KMS-11 (cell line): Measurements from ENCODE around the gene LOXHD1.

Experiments
- H2AFZ ChIP-seq: fragments of 200-600 bp; sonication (generic); 2 replicates; pipeline ENCODE4 v1.6.1; 2016; ENCODE audit warnings: antibody characterized with exemption, mixed run types, low read depth
- H3K27ac ChIP-seq: fragments of 200-600 bp; sonication (generic); 2 replicates; pipeline ENCODE4 v1.6.1; 2016; ENCODE audit warnings: mild to moderate bottlenecking, mixed run types
- H3K27me3 ChIP-seq: fragments of 200-600 bp; sonication (generic); 2 replicates; pipeline ENCODE4 v1.6.1; 2017; ENCODE audit warnings: mild to moderate bottlenecking, low read depth, mixed run types, moderate library complexity; ENCODE audit not compliant: insufficient read depth
- H3K36me3 ChIP-seq: fragments of 200-600 bp; sonication (generic); 2 replicates; pipeline ENCODE4 v1.6.1; 2017; ENCODE audit warnings: mild to moderate bottlenecking, mixed run types; ENCODE audit not compliant: insufficient read depth
- H3K4me1 ChIP-seq: fragments of 200-600 bp; sonication (generic); 2 replicates; pipeline ENCODE4 v1.6.1; 2016; ENCODE audit warnings: mild to moderate bottlenecking, low read depth, mixed run types; ENCODE audit not compliant: poor library complexity, severe bottlenecking
- H3K4me2 ChIP-seq: fragments of 200-600 bp; sonication (generic); 2 replicates; pipeline ENCODE4 v1.7.0; 2016; ENCODE audit warnings: mild to moderate bottlenecking, mixed run types
- H3K4me3 ChIP-seq: fragments of 200-600 bp; sonication (generic); IDR thresholded peaks from 2 replicates; pipeline ENCODE4 v1.6.1; 2017; ENCODE audit warnings: low read depth, low read length, mixed read lengths; ENCODE audit not compliant: insufficient read depth
- H3K79me2 ChIP-seq: fragments of 200-600 bp; sonication (generic); 2 replicates; pipeline ENCODE4 v1.6.1; 2016; ENCODE audit warnings: low read depth, mixed run types; ENCODE audit not compliant: insufficient read depth
- H3K9ac ChIP-seq: fragments of 200-600 bp; sonication (generic); 2 replicates; pipeline ENCODE4 v1.6.1; 2016; ENCODE audit warnings: mild to moderate bottlenecking, mixed run types
- H4K20me1 ChIP-seq: fragments of 200-600 bp; sonication (generic); 2 replicates; pipeline ENCODE4 v1.6.1; 2016; ENCODE audit warnings: mild to moderate bottlenecking, mixed run types; ENCODE audit not compliant: insufficient read depth
- CTCF ChIP-seq: fragments of 200-600 bp; sonication (generic); conservative IDR thresholded peaks from 2 replicates; pipeline ENCODE4 v1.6.1; 2017; ENCODE audit warnings: low read depth, mild to moderate bottlenecking, antibody characterized with exemption, low read length, moderate library complexity, mixed read lengths

The LOXHD1 gene

DNA sequence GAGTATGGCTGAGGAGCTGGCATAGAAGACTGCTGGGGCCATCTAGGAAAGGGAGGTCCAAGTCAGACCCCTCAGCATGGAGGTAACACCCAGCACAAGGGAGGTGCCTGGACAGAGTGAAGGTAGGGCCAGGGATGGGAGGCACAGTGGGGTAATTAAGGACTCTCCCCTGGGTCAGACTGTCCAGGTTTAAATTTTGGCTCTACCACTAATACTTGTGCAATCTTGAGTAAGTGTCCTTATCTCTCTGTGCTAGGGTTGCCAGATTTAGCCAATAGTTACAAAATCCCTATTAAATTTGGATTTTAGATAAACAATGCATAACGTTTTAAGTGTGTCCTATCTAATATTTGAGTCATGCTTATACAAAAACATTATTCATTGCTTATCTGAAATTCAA lies 109.5 kb downstream of the LOXHD1 start:
- H3K36me3 ChIP-seq, result no peaks in the 10 kb centered on the region
- no peaks in the 10 kb centered on the region for H4K20me1 ChIP-seq
- H3K4me2 ChIP-seq, result no peak overlapping the region
- H3K4me3 ChIP-seq, result no peak overlapping the region
- no peak overlapping the region for H2AFZ ChIP-seq
- TF ChIP-seq CTCF, result no peak
- H3K27ac ChIP-seq, result no peak overlapping the region
- H3K27me3 ChIP-seq, result no peaks in the 10 kb centered on the region
- no peaks in the 10 kb centered on the region for H3K4me1 ChIP-seq
- H3K9ac ChIP-seq, result no peak overlapping the region
- H3K79me2 ChIP-seq, result no peaks in the 10 kb centered on the region

DNA sequence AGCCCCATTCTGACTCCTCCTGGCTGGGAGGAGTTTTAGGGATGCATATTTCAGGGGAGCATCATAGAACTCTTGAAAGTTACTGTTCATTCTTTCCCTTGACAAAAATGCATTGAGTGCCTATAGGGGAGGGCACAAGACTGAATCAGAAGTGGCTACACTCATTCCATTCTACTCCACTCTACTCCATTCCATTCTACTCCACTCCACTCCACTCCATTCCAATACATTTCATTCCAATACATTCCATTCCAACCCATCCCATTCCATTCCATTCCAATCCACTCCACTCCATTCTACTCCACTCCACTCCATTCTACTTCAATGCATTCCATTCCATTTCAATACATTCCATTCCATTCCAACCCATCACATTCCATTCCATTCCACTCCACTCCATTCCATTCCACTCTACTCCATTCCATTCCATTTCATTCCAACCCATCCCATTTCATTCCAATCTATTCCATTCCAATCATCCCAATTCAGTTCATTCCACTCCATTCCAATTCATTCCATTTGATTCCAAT lies 110.8 kb downstream of the LOXHD1 start:
- Histone ChIP-seq H3K4me3 (no peak overlapping the region), H2AFZ (no peak overlapping the region), H3K9ac (no peak overlapping the region), H3K36me3 (no peaks in the 10 kb centered on the region), H3K4me2 (no peak overlapping the region), H3K27ac (no peak overlapping the region), H3K79me2 (no peaks in the 10 kb centered on the region), H3K27me3 (no peaks in the 10 kb centered on the region), H4K20me1 (no peaks in the 10 kb centered on the region), H3K4me1 (no peaks in the 10 kb centered on the region)
- TF ChIP-seq CTCF, result no peak

DNA sequence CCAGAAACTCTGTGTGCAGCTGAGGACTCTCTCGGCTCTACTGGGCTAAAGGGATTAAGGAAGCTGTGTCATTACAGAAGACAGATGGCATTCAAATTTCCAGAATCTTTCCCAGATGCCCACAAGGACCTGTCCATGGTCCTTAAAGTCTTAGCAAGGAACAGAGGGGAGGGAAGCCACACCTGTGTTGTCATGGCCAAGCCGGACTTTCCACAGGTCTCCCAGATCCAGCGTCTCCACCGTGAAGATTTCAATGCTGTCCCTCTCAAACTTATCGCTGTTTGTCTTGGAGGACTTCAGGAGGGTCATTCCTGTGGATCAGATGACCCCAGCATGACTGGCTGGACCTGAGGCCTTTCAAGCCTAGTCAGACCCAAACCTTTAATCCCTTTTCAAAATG lies 114.5 kb downstream of the LOXHD1 start:
- no peak for TF ChIP-seq CTCF
- Histone ChIP-seq H2AFZ (no peak overlapping the region), H3K27ac (no peak overlapping the region), H3K9ac (no peak overlapping the region), H3K4me1 (no peaks in the 10 kb centered on the region), H3K36me3 (no peaks in the 10 kb centered on the region), H3K4me2 (no peak overlapping the region), H3K79me2 (no peaks in the 10 kb centered on the region), H3K27me3 (no peaks in the 10 kb centered on the region), H3K4me3 (no peak overlapping the region), H4K20me1 (no peaks in the 10 kb centered on the region)

DNA sequence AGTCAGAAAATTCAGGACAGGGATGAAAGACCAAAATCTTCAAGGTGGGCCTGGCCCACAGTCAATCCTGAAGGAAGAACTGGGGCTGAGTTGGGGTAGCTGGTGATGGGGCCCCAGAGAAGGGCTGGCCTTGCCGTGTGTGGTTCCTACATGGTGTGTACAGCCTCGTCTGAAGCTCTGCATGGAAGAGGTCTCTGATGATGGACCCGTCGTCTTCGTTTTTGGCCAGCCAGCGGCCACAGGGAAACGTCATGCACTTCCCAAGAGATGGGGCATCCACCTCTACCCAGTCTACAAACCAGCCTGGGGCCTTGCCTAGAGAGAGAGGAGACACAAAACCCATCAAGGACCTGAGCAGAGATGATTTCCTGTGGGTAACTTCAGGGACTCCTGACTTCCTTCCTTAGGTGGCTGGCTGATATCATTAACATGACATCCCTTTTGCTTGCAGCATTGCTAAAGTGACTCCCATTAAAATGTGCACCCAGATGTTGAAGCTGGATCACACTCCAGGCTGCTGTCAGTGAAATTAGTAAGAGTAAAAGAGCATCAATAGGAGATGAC lies 115.3 kb downstream of the LOXHD1 start:
- Histone ChIP-seq H3K9ac (no peak overlapping the region), H3K4me2 (no peak overlapping the region), H4K20me1 (no peaks in the 10 kb centered on the region), H2AFZ (no peak overlapping the region), H3K79me2 (no peaks in the 10 kb centered on the region), H3K27ac (no peak overlapping the region), H3K36me3 (no peaks in the 10 kb centered on the region), H3K27me3 (no peaks in the 10 kb centered on the region), H3K4me3 (no peak overlapping the region), H3K4me1 (no peaks in the 10 kb centered on the region)
- no peak for TF ChIP-seq CTCF
